PFSK-1 (cell line): ENCODE results near the gene ACBD5.

ENCODE experiments used
- POLR2AphosphoS5 ChIP-seq: IDR thresholded peaks from 2 replicates; pipeline ENCODE4 v1.6.1; 2012; ENCODE audit warnings: low read depth, mild to moderate bottlenecking, control low read depth, low read length, moderate library complexity
- SIN3A ChIP-seq: IDR thresholded peaks from 2 replicates; pipeline ENCODE4 v1.6.1; 2012; ENCODE audit warnings: mild to moderate bottlenecking, low read length, moderate library complexity, borderline replicate concordance; ENCODE audit not compliant: insufficient read depth

- TF ChIP-seq POLR2AphosphoS5 (no peak), SIN3A (no peak)
Observed at GRCh38 chr10:27188897-27189296, 51.7 kb downstream of the ACBD5 start.
